AG09309 (cell line): ENCODE results near the gene TAF10.
A peak's percentile ranks its signal among the peaks of the same experiment; 100 is the strongest.

Source experiments
- DNase-seq: peaks from one replicate; pipeline ENCODE4 v3.0.0-alpha.2; 2010; ENCODE audit warnings: low read depth
- H3K4me3 ChIP-seq: 2 replicates; pipeline ENCODE4 v1.5.1; 2011; ENCODE audit warnings: mild to moderate bottlenecking, low read depth, low read length, moderate library complexity; ENCODE audit not compliant: control insufficient read depth
- CTCF ChIP-seq: IDR thresholded peaks from 2 replicates; pipeline ENCODE4 v1.5.1; 2011; ENCODE audit warnings: mild to moderate bottlenecking, low read depth, low read length, inconsistent platforms; ENCODE audit not compliant: insufficient read depth, control insufficient read depth; ENCODE audit errors: missing control alignments

The TAF10 gene

GRCh38 chr11:6572215-6572614 lies 39.8 kb downstream of the TAF10 start:
- H3K4me3 ChIP-seq, result no peak overlapping the region
- no peak for TF ChIP-seq CTCF
- peak; percentile 55 for DNase-seq

- DNase-seq, result no peak
- no peak for TF ChIP-seq CTCF
- H3K4me3 ChIP-seq, result no peak overlapping the region
Observed at GRCh38 chr11:6571434-6572008, 40.5 kb downstream of the TAF10 start.

GRCh38 chr11:6570691-6571427 lies 41.2 kb downstream of the TAF10 start:
- no peak overlapping the region for H3K4me3 ChIP-seq
- no peak for TF ChIP-seq CTCF
- DNase-seq, result no peak

GRCh38 chr11:6569706-6570105 lies 42.3 kb downstream of the TAF10 start:
- DNase-seq, result no peak
- no peak overlapping the region for H3K4me3 ChIP-seq
- no peak for TF ChIP-seq CTCF

- DNase-seq, result no peak
- peak; percentile 6 for TF ChIP-seq CTCF
- H3K4me3 ChIP-seq, result no peak overlapping the region
Observed at GRCh38 chr11:6568191-6568918, 43.7 kb downstream of the TAF10 start.

GRCh38 chr11:6567371-6567745 lies 44.7 kb downstream of the TAF10 start:
- H3K4me3 ChIP-seq, result no peak overlapping the region
- no peak for DNase-seq
- no peak for TF ChIP-seq CTCF
